H1 (cell line): ENCODE measurements around the gene PRF1. TPM values are rescaled to one million over a fixed set of nuclear protein-coding genes. Genes with fewer than 3 reads are reported as not detected.

Experiments
- CTCF ChIA-PET: fragments of 300-600 bp; sonication (Branson Sonifier 250); formaldehyde crosslinking; loops from one replicate; lab custom pipeline; 2021; ENCODE audit not compliant: partially characterized antibody; lab: Charles Lee
- POLR2A ChIA-PET: fragments of 300-600 bp; sonication (Branson Sonifier 250); formaldehyde crosslinking; loops from one replicate; lab custom pipeline; 2021; ENCODE audit warnings: inconsistent platforms; ENCODE audit not compliant: partially characterized antibody; lab: Charles Lee
- DNase-seq, 2 experiments: peaks; one replicate each; pipeline versions ENCODE4 v3.0.0 to v3.0.0-alpha.2; 2010 to 2022; ENCODE audit warnings: low spot score in 2 of 2, low read depth in 1 of 2, mixed read lengths in 1 of 2
- FAIRE-seq: peaks from 2 replicates; lab custom pipeline; 2011; peaks lifted over from hg19 to GRCh38; lab: Jason Lieb, UNC
- H2AFZ ChIP-seq: 2 replicates; pipeline ENCODE4 v1.8.1; 2012; ENCODE audit warnings: low read length, inconsistent platforms
- H2AK5ac ChIP-seq: 2 replicates; pipeline ENCODE4 v1.6.1; 2013; ENCODE audit warnings: low read depth, low read length
- H2BK120ac ChIP-seq: replicated peaks from 2 replicates; pipeline ENCODE3; 2013; ENCODE audit warnings: low read depth, low read length, inconsistent platforms
- H2BK12ac ChIP-seq: 2 replicates; pipeline ENCODE4 v1.6.1; 2013; ENCODE audit warnings: low read depth, low read length
- H2BK15ac ChIP-seq: 2 replicates; pipeline ENCODE4 v1.6.1; 2013; ENCODE audit warnings: low read length
- H2BK20ac ChIP-seq: 2 replicates; pipeline ENCODE4 v1.6.1; 2013; ENCODE audit warnings: low read length
- H2BK5ac ChIP-seq: 2 replicates; pipeline ENCODE4 v1.6.1; 2013; ENCODE audit warnings: low read depth, low read length
- H3K14ac ChIP-seq: 2 replicates; pipeline ENCODE4 v1.6.1; 2013; ENCODE audit warnings: inconsistent platforms; ENCODE audit not compliant: insufficient read length
- H3K18ac ChIP-seq: 2 replicates; pipeline ENCODE4 v1.6.1; 2013; ENCODE audit warnings: low read length; ENCODE audit errors: extremely low read depth
- H3K23ac ChIP-seq: 2 replicates; pipeline ENCODE4 v1.6.1; 2013; ENCODE audit warnings: inconsistent platforms; ENCODE audit not compliant: insufficient read length
- H3K23me2 ChIP-seq: 2 replicates; pipeline ENCODE4 v1.6.1; 2013; ENCODE audit warnings: low read depth, low read length
- H3K27ac ChIP-seq: 2 replicates; pipeline ENCODE4 v1.6.1; 2011; ENCODE audit warnings: low read depth, low read length, inconsistent platforms
- H3K27me3 ChIP-seq, 4 experiments: replicated peaks in 1 of 4; 1 replicate in 1 of 4; 2 replicates in 3 of 4; pipeline versions ENCODE4 v1.6.1 to v1.8.1; 2011 to 2013; ENCODE audit warnings: low read length in 3 of 4, mild to moderate bottlenecking in 3 of 4, inconsistent platforms in 2 of 4, mixed read lengths in 2 of 4, moderate library complexity in 1 of 4; ENCODE audit not compliant: control insufficient read depth in 3 of 4, insufficient read depth in 3 of 4; ENCODE audit errors: extremely low read depth in 1 of 4
- H3K36me3 ChIP-seq, 4 experiments: 2 replicates each; pipeline versions ENCODE4 v1.6.1 to v1.8.1; 2011 to 2013; ENCODE audit warnings: mild to moderate bottlenecking in 4 of 4, low read length in 3 of 4, moderate library complexity in 2 of 4, control low read depth in 1 of 4, inconsistent platforms in 1 of 4; ENCODE audit not compliant: insufficient read depth in 4 of 4, control insufficient read depth in 2 of 4
- H3K4ac ChIP-seq: replicated peaks from 2 replicates; pipeline ENCODE3; 2013; ENCODE audit warnings: low read length, low read depth, mixed read lengths, inconsistent platforms; ENCODE audit not compliant: insufficient read length
- H3K4me1 ChIP-seq, 4 experiments: replicated peaks in 1 of 4; 1 replicate in 1 of 4; 2 replicates in 3 of 4; pipeline versions ENCODE4 v1.6.1 to v1.8.1; 2011 to 2013; ENCODE audit warnings: low read length in 3 of 4, inconsistent platforms in 2 of 4, mixed read lengths in 1 of 4; ENCODE audit not compliant: insufficient read depth in 4 of 4, control insufficient read depth in 3 of 4
- H3K4me2 ChIP-seq, 2 experiments: 2 replicates each; pipeline versions ENCODE4 v1.6.1 to v1.8.1; 2011 to 2013; ENCODE audit warnings: low read depth in 2 of 2, low read length in 2 of 2, control low read depth in 1 of 2, inconsistent platforms in 1 of 2, mild to moderate bottlenecking in 1 of 2; ENCODE audit not compliant: insufficient read depth in 1 of 2
- H3K4me3 ChIP-seq, 4 experiments: fragments of 200-600, 300-600 bp in 1 of 4; sonication (generic), shearing (Covaris generic), sonication (Bioruptor Twin) in 1 of 4; 2 replicates each; pipeline versions ENCODE4 v1.5.1 to v1.8.1; 2011 to 2016; ENCODE audit warnings: low read length in 4 of 4, low read depth in 3 of 4, control low read depth in 2 of 4, inconsistent platforms in 2 of 4, mild to moderate bottlenecking in 2 of 4, mixed read lengths in 1 of 4, moderate library complexity in 1 of 4; ENCODE audit not compliant: insufficient read depth in 2 of 4; ENCODE audit errors: extremely low read depth in 1 of 4
- H3K56ac ChIP-seq: replicated peaks from 2 replicates; pipeline ENCODE3; 2013; ENCODE audit warnings: low read depth, mild to moderate bottlenecking, mixed read lengths, low read length, inconsistent platforms; ENCODE audit not compliant: insufficient read length
- H3K79me1 ChIP-seq: 2 replicates; pipeline ENCODE4 v1.6.1; 2013; ENCODE audit warnings: low read depth, low read length, control low read depth
- H3K79me2 ChIP-seq, 2 experiments: 2 replicates each; pipeline versions ENCODE4 v1.6.1 to v1.8.1; 2012 to 2013; ENCODE audit warnings: low read length in 2 of 2, mild to moderate bottlenecking in 2 of 2, inconsistent platforms in 1 of 2; ENCODE audit not compliant: insufficient read depth in 2 of 2, control insufficient read depth in 1 of 2
- H3K9ac ChIP-seq, 4 experiments: replicated peaks in 1 of 4; 1 replicate in 1 of 4; 2 replicates in 3 of 4; pipeline versions ENCODE4 v1.6.1 to v1.8.1; 2011 to 2013; ENCODE audit warnings: low read depth in 3 of 4, low read length in 3 of 4, control low read depth in 2 of 4, mild to moderate bottlenecking in 2 of 4, moderate library complexity in 2 of 4, inconsistent platforms in 1 of 4; ENCODE audit errors: extremely low read depth in 1 of 4
- H3K9me3 ChIP-seq, 2 experiments: 2 replicates each; pipeline versions ENCODE4 v1.6.1 to v1.8.1; 2012 to 2013; ENCODE audit warnings: mild to moderate bottlenecking in 2 of 2, moderate library complexity in 2 of 2, control low read depth in 1 of 2, inconsistent platforms in 1 of 2, low read depth in 1 of 2, low read length in 1 of 2, mixed read lengths in 1 of 2; ENCODE audit not compliant: insufficient read depth in 2 of 2
- H4K20me1 ChIP-seq, 2 experiments: replicated peaks in 1 of 2; 2 replicates each; pipeline versions ENCODE3 to v1.8.1; 2011 to 2013; ENCODE audit warnings: inconsistent platforms in 2 of 2, low read length in 2 of 2, mild to moderate bottlenecking in 1 of 2; ENCODE audit not compliant: insufficient read depth in 2 of 2, control insufficient read depth in 1 of 2
- H4K5ac ChIP-seq: 2 replicates; pipeline ENCODE4 v1.6.1; 2013; ENCODE audit warnings: low read length, low read depth, mixed read lengths, inconsistent platforms; ENCODE audit not compliant: insufficient read length
- H4K8ac ChIP-seq: 2 replicates; pipeline ENCODE4 v1.8.0; 2013; ENCODE audit warnings: mild to moderate bottlenecking, moderate library complexity, low read length, inconsistent platforms; ENCODE audit not compliant: insufficient read depth; ENCODE audit errors: extremely low read depth
- H4K91ac ChIP-seq: replicated peaks from 2 replicates; pipeline ENCODE3; 2013; ENCODE audit warnings: low read length, mixed read lengths, inconsistent platforms; ENCODE audit not compliant: insufficient read length
- ATF2 ChIP-seq: IDR thresholded peaks from 2 replicates; pipeline ENCODE4 v1.6.1; 2012; ENCODE audit warnings: low read length, inconsistent platforms
- EP300 ChIP-seq, 2 experiments: IDR thresholded peaks; 1 replicate in 1 of 2; 2 replicates in 1 of 2; pipeline ENCODE4 v1.6.1; 2011 to 2012; ENCODE audit warnings: low read depth in 2 of 2, low read length in 2 of 2, mild to moderate bottlenecking in 2 of 2, borderline replicate concordance in 1 of 2, inconsistent platforms in 1 of 2, moderate library complexity in 1 of 2
- GABPA ChIP-seq: IDR thresholded peaks from 2 replicates; pipeline ENCODE4 v1.6.1; 2011; ENCODE audit warnings: mild to moderate bottlenecking, low read length, moderate library complexity, borderline replicate concordance; ENCODE audit not compliant: insufficient read depth
- JUN ChIP-seq: IDR thresholded peaks from 2 replicates; pipeline ENCODE4 v1.6.1; 2011; ENCODE audit warnings: low read depth, mild to moderate bottlenecking, improper control_type of control experiment, low read length
- KDM5A ChIP-seq: fragments of 200-600 bp; IDR thresholded peaks from 2 replicates; pipeline ENCODE4 v1.7.1; 2012; ENCODE audit warnings: mild to moderate bottlenecking, low read length, inconsistent platforms, mixed read lengths
- NANOG ChIP-seq: IDR thresholded peaks from 2 replicates; pipeline ENCODE4 v1.6.1; 2011; ENCODE audit warnings: low read length, low read depth, mild to moderate bottlenecking, inconsistent platforms; ENCODE audit not compliant: insufficient read depth, poor library complexity, severe bottlenecking
- RBBP5 ChIP-seq: IDR thresholded peaks from 2 replicates; pipeline ENCODE4 v1.7.1; 2012; ENCODE audit warnings: low read depth, mild to moderate bottlenecking, inconsistent platforms, low read length, moderate library complexity, borderline replicate concordance
- SAP30 ChIP-seq: fragments of 300-600 bp; sonication (generic); IDR thresholded peaks from 2 replicates; pipeline ENCODE4 v1.7.1; 2012; ENCODE audit warnings: low read length, moderate library complexity, mild to moderate bottlenecking, inconsistent platforms; ENCODE audit not compliant: insufficient read depth, insufficient replicate concordance
- SUZ12 ChIP-seq: fragments of 200-600 bp; sonication (generic); IDR thresholded peaks from 2 replicates; pipeline ENCODE4 v1.6.1; 2012; ENCODE audit warnings: mild to moderate bottlenecking, inconsistent platforms, low read length, moderate library complexity, mixed read lengths
- TCF12 ChIP-seq: IDR thresholded peaks from 2 replicates; pipeline ENCODE4 v1.6.1; 2011; ENCODE audit warnings: low read depth, mild to moderate bottlenecking, low read length
- ZNF274 ChIP-seq: IDR thresholded peaks from 2 replicates; pipeline ENCODE4 v1.7.0; 2012; ENCODE audit warnings: low read length, borderline replicate concordance; ENCODE audit errors: extremely low read depth
- WGBS, 2 experiments: shearing (Covaris generic) in 1 of 2; methylation state at CpG; one replicate each; pipeline versions ENCODE4 v1.1.6 to v1.1.7; 2013 to 2015; ENCODE audit warnings: low lambda C conversion rate in 2 of 2, mixed read lengths in 2 of 2, inconsistent platforms in 1 of 2, low coverage in 1 of 2, missing lambda C conversion rate in 1 of 2; ENCODE audit not compliant: insufficient replicate concordance in 2 of 2, insufficient coverage in 1 of 2, insufficient read length in 1 of 2; ENCODE audit errors: extremely low coverage in 1 of 2, missing lambda C conversion rate in 1 of 2; 5-methylcytosine and 5-hydroxymethylcytosine counted together
- polyA plus RNA-seq, 7 experiments: library from polyadenylated mRNA; depleted of rRNA in 3 of 7; stranded (reverse) in 5 of 7; unstranded in 2 of 7; fragments of >200 nt in 5 of 7; fragments of 200-250 nt in 2 of 7; gene quantifications; 1 replicate in 5 of 7; 2 replicates in 1 of 7; 4 replicates in 1 of 7; pipeline versions ENCODE4 v1.2.1 to v1.2.3, GENCODE V29; 2011 to 2013; ENCODE audit warnings: missing spikeins in 2 of 7, mixed read lengths in 2 of 7
- total RNA-seq: library from RNA; stranded (reverse); fragmentation: NEBNext Ultra II Directional; extraction: Animal tissue kit (Norgen Biotek cat#: 25700); gene quantifications from 2 replicates; pipeline ENCODE4 v1.2.1, GENCODE V29; 2021

Gene PRF1
- total and polyA plus RNA-seq, 2 of the 8 experiments (the other 6 are each of a cell fraction or from before 2014, with no cell fraction given), result 0.15 TPM; not detected in 1

GRCh38 chr10:70595566-70596016 lies 7.0 kb downstream of the PRF1 start:
- H3K27me3 ChIP-seq, result peaks cover 0 to 2% (median 0%) of the 10 kb centered on the region in 4 experiments; a peak in 1 of 7 replicates
- peaks cover 0 to 4% (median 0%) of the 10 kb centered on the region in 4 experiments; a peak in 3 of 7 replicates for H3K4me1 ChIP-seq
- peak in 1 of 2 experiments; percentile 40 for DNase-seq
- no peak overlapping the region for H3K4ac ChIP-seq
- no peak overlapping the region for H3K27ac ChIP-seq
- H3K4me3 ChIP-seq, result no peak overlapping the region
- H4K5ac ChIP-seq, result no peak overlapping the region
- no peak overlapping the region for H2AFZ ChIP-seq
- no peak overlapping the region for H3K9ac ChIP-seq
- POLR2A ChIA-PET, result no interaction called here
- no peaks in the 10 kb centered on the region for H3K23me2 ChIP-seq
- no peaks in the 10 kb centered on the region for H3K36me3 ChIP-seq
- H4K20me1 ChIP-seq, result no peaks in the 10 kb centered on the region
- H2BK15ac ChIP-seq, result no peak overlapping the region
- CTCF ChIA-PET, result interaction anchor here (1.2 to 5.3 kb wide), 2 partner anchors 10 to 164 kb away, joined by 3 to 26 read pairs; no protein-coding TSS in a partner anchor
- no peaks in the 10 kb centered on the region for H3K79me2 ChIP-seq
- H4K91ac ChIP-seq, result no peak overlapping the region
- FAIRE-seq, result no peak
- H2BK120ac ChIP-seq, result no peak overlapping the region
- no peaks in the 10 kb centered on the region for H3K9me3 ChIP-seq
- no peak overlapping the region for H2AK5ac ChIP-seq
- WGBS, 2 experiments, result 93% methylated on average over 5 of the region's 5 CpGs; no CpG with 5 or more reads in 1 of the 2 experiments
- H3K79me1 ChIP-seq, result no peaks in the 10 kb centered on the region
- no peak overlapping the region for H3K14ac ChIP-seq
- no peak overlapping the region for H3K23ac ChIP-seq
- H4K8ac ChIP-seq, result no peak overlapping the region
- no peak overlapping the region for H3K4me2 ChIP-seq
- H3K18ac ChIP-seq, result no peak overlapping the region
- no peak overlapping the region for H3K56ac ChIP-seq
- H2BK5ac ChIP-seq, result no peak overlapping the region
- no peak overlapping the region for H2BK12ac ChIP-seq
- peak overlapping the region; percentile 77; the same call in 1 of the 2 replicates for H2BK20ac ChIP-seq
- TF ChIP-seq ATF2, result no peak
- TF ChIP-seq JUN, result no peak
- TF ChIP-seq KDM5A, result no peak
- TF ChIP-seq TCF12, result no peak
- no peak for TF ChIP-seq SAP30
- TF ChIP-seq SUZ12, result no peak
- no peak for TF ChIP-seq RBBP5
- TF ChIP-seq GABPA, result no peak
- no peak for TF ChIP-seq EP300 (IDR thresholded peaks at IDR 0.05; ENCODE audit: borderline replicate concordance in 1 of 2, low read depth in 2 of 2, low read length in 2 of 2)
- TF ChIP-seq ZNF274, result no peak
- TF ChIP-seq NANOG, result no peak
